ENCODE results near the gene PRUNE2.

- no peak for TF ChIP-seq CTCF (IDR thresholded peaks at IDR 0.05)
- TF ChIP-seq POLR2A (IDR thresholded peaks at IDR 0.05), result no peak
These were observed 1.1 kb downstream of the PRUNE2 start for GRCh38 chr9:76904661-76905457.

Data from Peyer's patch (tissue), 4 donors.